Adrenal gland (tissue), 12 donors: ENCODE measurements around the gene CCL25. TPM values are rescaled to one million over a fixed set of nuclear protein-coding genes. Genes with fewer than 3 reads are reported as not detected.

Source experiments
- DNase-seq, 7 donors: peaks; one replicate each; pipeline ENCODE4 v3.0.0-alpha.2; 2019 to 2020
- H3K27ac ChIP-seq, 5 donors: fragments of 200-600 bp; sonication (generic) in 4 of 5; 1 replicate in 3 of 5; 2 replicates in 2 of 5; pipeline versions ENCODE4 v1.5.1 to v1.8.0; 2016 to 2020; ENCODE audit warnings: mild to moderate bottlenecking in 1 of 5
- H3K27me3 ChIP-seq: fragments of 200-600 bp; 2 replicates; pipeline ENCODE4 v1.8.0; 2021
- H3K36me3 ChIP-seq, 2 donors: fragments of 200-600 bp; replicated peaks in 1 of 2; 1 replicate in 1 of 2; 2 replicates in 1 of 2; pipeline versions ENCODE4 v1.5.1 to v1.8.0; 2018 to 2022
- H3K4me1 ChIP-seq, 2 donors: fragments of 200-600 bp; replicated peaks in 1 of 2; 1 replicate in 1 of 2; 2 replicates in 1 of 2; pipeline versions ENCODE4 v1.5.1 to v1.8.0; 2018 to 2021
- H3K4me3 ChIP-seq, 4 donors: fragments of 200-600 bp; sonication (generic) in 3 of 4; one replicate each; pipeline ENCODE4 v1.5.1; 2016 to 2018
- H3K9me3 ChIP-seq, 3 donors: fragments of 200-600 bp; sonication (generic) in 1 of 3; replicated peaks in 1 of 3; 1 replicate in 2 of 3; 2 replicates in 1 of 3; pipeline versions ENCODE4 v1.5.1 to v1.8.0; 2016 to 2021
- POLR2A ChIP-seq, 2 donors: fragments of 450-650 bp; IDR thresholded peaks; one replicate each; pipeline ENCODE4 v1.6.1; 2017; ENCODE audit warnings: antibody characterized with exemption in 2 of 2, mild to moderate bottlenecking in 2 of 2, moderate library complexity in 1 of 2
- WGBS, 4 donors: extraction: QIAGEN DNeasy Blood & Tissue Kit in 2 of 4; methylation state at CpG; one replicate each; pipeline versions ENCODE4 v1.1.5 to v1.1.7; 2013 to 2017; 5-methylcytosine and 5-hydroxymethylcytosine counted together
- intact Hi-C, 2 donors: fragments of 100-400 bp; cut with DNase I; formaldehyde crosslinking; loops; one replicate each; pipeline versions ENCODE4 v1.14.1 to v1.15.0; 2022 to 2023
- polyA plus RNA-seq, 3 donors: library from polyadenylated mRNA; stranded (reverse); fragments of 200-250 nt in 2 of 3; fragments of 350-450 nt in 1 of 3; fragmentation: Illumina TruSeq in 1 of 3; extraction: RNeasy Lipid Tissue Mini Kit (QIAGEN cat#74804) in 1 of 3; gene quantifications; one replicate each; pipeline ENCODE4 v1.2.3, GENCODE V29; 2013 to 2014
- total RNA-seq, 9 donors: library from RNA; depleted of rRNA in 4 of 9; stranded (reverse); fragments of >200 nt in 4 of 9; fragments of 120-200 nt in 1 of 9; fragmentation: NEBNext Ultra II Directional in 1 of 9; extraction: Animal tissue kit (Norgen Biotek cat#: 25700) in 1 of 9; gene quantifications; one replicate each; pipeline versions ENCODE4 v1.1.0 to v1.2.4, GENCODE V29; 2013 to 2023
- TF ChIP-seq, protein P1 (sequence below), 6 experiments: fragments of 450-650 bp in 4 of 6; fragments of 200-600 bp in 2 of 6; sonication (generic) in 1 of 6; IDR thresholded peaks; 1 replicate in 5 of 6; 2 replicates in 1 of 6; pipeline versions ENCODE4 v1.5.1 to v1.8.0; 2016 to 2021; ENCODE audit warnings: antibody characterized with exemption in 6 of 6, mild to moderate bottlenecking in 2 of 6, moderate library complexity in 1 of 6
- donor health status: healthy with polysubstance abuse.
- donor health status: Bipolar disorder and iron deficiency.
- donor health status: DM: yes; HTN: yes; CAD: no.
- donor health status: DM: no; HTN: no; CAD: no.
- donor health status: DM: no; HTN: no; CAD: no.
- donor health status: DM: yes; HTN: yes; CAD: no.

The CCL25 gene
- total and polyA plus RNA-seq, 12 donors, result 0.11 to 0.78 TPM; not detected in 10

DNA sequence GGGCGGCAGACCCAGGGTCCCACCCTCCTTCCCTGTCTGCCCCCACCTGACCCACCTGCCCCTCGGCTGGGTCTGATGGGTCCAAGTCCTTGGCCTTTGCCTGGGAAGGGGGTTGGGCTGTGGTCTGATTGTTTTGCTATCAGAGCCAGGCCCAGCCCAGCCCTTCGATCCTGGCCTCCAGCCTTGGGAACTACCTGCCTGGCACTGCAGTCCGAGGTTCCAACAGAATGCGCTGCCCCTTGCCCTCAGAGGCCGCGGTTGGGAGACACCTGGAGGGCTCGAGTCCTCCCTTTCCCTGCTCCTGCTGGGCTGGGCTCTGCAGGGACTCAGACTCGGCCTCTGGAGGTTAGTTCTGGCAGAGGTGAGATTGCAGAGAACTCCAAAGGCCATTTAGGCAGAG lies 1.6 kb downstream of the CCL25 start:
- intact Hi-C loops, result no loop called here
- no peak for DNase-seq
- H3K9me3 ChIP-seq, result no peaks in the 10 kb centered on the region
- peaks cover 4 to 7% of the 10 kb centered on the region in 2 donors for H3K4me1 ChIP-seq
- TF ChIP-seq POLR2A (IDR thresholded peaks at IDR 0.05), result no peak
- TF ChIP-seq, protein P1, sequence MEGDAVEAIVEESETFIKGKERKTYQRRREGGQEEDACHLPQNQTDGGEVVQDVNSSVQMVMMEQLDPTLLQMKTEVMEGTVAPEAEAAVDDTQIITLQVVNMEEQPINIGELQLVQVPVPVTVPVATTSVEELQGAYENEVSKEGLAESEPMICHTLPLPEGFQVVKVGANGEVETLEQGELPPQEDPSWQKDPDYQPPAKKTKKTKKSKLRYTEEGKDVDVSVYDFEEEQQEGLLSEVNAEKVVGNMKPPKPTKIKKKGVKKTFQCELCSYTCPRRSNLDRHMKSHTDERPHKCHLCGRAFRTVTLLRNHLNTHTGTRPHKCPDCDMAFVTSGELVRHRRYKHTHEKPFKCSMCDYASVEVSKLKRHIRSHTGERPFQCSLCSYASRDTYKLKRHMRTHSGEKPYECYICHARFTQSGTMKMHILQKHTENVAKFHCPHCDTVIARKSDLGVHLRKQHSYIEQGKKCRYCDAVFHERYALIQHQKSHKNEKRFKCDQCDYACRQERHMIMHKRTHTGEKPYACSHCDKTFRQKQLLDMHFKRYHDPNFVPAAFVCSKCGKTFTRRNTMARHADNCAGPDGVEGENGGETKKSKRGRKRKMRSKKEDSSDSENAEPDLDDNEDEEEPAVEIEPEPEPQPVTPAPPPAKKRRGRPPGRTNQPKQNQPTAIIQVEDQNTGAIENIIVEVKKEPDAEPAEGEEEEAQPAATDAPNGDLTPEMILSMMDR (IDR thresholded peaks at IDR 0.05), result no peak
- WGBS, 4 donors, result 40 to 68% (median 63%) methylated on average over 2 to 9 of the region's 9 CpGs
- no peak overlapping the region for H3K4me3 ChIP-seq
- no peaks in the 10 kb centered on the region for H3K36me3 ChIP-seq
- no peaks in the 10 kb centered on the region for H3K27me3 ChIP-seq
- H3K27ac ChIP-seq, result no peak overlapping the region

DNA sequence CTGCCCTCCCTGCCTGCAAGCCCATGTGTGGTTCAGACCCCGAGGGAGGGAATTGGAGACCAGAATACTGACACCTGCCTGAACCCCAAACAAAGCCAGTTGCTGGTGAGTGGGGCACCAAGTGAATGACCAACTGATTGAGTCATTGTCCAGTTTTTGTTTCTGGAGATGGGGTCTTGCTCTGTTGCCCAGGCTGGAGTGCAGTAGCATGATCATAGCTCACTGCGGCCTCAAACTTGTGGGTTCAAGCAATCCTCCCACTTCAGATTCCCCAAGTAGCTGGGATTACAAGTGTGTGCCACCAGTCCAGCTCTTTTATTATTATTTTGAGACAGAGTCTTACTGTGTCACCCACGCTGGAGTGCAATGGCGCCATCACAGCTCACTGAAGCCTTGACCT lies 4.0 kb downstream of the CCL25 start:
- TF ChIP-seq, protein P1 (IDR thresholded peaks at IDR 0.05), result no peak
- no peak for TF ChIP-seq POLR2A (IDR thresholded peaks at IDR 0.05)
- intact Hi-C loops, result no loop called here
- Histone ChIP-seq H3K36me3 (no peaks in the 10 kb centered on the region), H3K4me3 (no peak overlapping the region), H3K9me3 (no peaks in the 10 kb centered on the region), H3K27ac (no peak overlapping the region), H3K27me3 (no peaks in the 10 kb centered on the region), H3K4me1 (no peaks in the 10 kb centered on the region)
- DNase-seq, result no peak
- WGBS, 4 donors, result 88 to 94% (median 90%) methylated on average over 3 to 4 of the region's 4 CpGs

DNA sequence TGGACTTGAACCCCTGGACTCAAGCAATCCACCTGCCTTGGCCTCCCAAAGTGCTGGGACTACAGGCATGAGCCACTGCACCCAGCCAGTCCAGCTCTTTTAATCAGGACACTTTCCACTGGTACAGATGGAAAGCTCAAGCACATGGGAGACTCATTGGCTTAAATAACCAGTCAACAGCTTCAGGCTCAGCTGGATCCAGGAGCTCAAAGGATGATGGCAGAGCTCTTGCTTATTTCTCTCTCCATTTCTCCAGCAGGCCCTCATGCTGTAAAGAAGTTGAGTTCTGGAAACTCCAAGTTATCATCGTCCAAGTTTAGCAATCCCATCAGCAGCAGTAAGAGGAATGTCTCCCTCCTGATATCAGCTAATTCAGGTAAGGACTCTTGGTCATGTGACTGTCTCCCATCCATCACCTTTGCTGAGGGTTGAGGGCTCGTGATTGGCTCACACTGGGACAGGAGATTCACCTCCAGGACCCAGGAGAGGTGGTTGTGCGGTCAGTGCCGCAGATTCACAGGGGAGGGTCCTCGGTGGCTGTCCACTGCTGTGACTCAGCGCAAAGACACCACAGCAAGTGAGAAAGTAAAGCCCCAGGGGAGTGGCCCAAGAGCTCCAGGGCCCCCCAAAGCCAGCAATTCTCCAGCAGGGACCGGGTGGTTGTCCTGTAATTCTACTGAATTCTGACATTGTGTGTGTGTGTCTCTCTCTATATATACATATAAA lies 5.1 kb downstream of the CCL25 start:
- H3K9me3 ChIP-seq, result no peaks in the 10 kb centered on the region
- H3K4me1 ChIP-seq, result no peaks in the 10 kb centered on the region
- TF ChIP-seq POLR2A (IDR thresholded peaks at IDR 0.05), result no peak
- TF ChIP-seq, protein P1 (IDR thresholded peaks at IDR 0.05), result no peak
- intact Hi-C loops, result no loop called here
- WGBS, 4 donors, result 71 to 81% (median 77%) methylated on average over 6 to 7 of the region's 7 CpGs
- no peak overlapping the region for H3K4me3 ChIP-seq
- no peak for DNase-seq
- no peak overlapping the region for H3K27ac ChIP-seq
- H3K36me3 ChIP-seq, result no peaks in the 10 kb centered on the region
- H3K27me3 ChIP-seq, result no peaks in the 10 kb centered on the region

DNA sequence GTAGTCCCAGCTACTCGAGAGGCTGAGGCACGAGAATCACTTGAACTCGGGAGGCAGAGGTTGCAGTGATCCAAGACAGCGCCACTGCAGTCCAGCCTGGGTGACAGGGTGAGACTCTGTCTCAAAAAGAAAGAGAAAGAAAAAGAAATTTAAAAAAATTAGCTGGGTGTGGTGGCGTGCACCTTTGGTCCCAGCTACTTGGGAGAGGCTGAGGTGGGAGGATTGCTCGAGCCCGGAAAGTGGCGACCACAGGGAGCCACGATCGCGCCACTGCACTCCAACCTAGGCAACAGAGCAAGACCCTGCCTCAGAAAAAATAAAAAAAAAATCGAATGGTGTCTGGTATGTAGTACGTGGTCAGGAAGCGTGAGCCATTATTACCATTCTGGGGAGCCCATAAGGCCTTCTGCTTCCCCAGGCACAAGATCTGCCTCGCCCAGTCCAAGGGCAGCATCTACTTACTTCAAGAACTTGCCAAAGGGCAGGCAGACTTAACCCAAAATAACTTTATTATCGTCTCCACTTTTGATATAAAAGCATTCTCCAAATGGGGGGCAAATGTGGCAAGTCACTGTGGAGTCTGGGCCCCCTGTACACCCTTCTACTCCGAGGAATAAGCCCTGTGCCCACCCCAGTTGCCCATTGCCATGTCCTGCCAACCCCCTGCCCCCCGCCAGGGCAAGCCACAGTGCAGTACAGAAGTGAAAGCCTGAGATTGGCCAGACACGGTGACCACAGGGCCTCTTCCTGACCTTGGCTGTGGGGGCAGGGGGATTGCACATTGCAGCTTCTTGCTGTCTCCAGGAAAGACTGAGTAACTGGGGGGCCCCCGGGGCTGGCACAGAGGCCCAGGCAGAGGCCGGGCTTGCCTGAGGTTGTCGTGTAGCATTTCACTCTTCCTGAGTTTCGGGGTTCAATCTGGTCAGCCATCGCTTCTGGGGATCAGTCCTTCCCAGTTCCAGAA lies 12.6 kb downstream of the CCL25 start:
- 79 to 82% (median 82%) methylated on average over 18 to 24 of the region's 24 CpGs for WGBS, 4 donors
- Histone ChIP-seq H3K27me3 (no peaks in the 10 kb centered on the region), H3K4me3 (no peak overlapping the region), H3K27ac (no peak overlapping the region), H3K36me3 (no peaks in the 10 kb centered on the region), H3K4me1 (no peaks in the 10 kb centered on the region), H3K9me3 (peaks cover 0 to 9% (median 0%) of the 10 kb centered on the region in 3 donors)
- no peak for DNase-seq
- no peak for TF ChIP-seq POLR2A (IDR thresholded peaks at IDR 0.05)
- TF ChIP-seq, protein P1 (IDR thresholded peaks at IDR 0.05), result no peak
- intact Hi-C loops, result no loop called here
